NCI-H510A (cell line): Measurements from ENCODE around the gene ENKD1.

ENCODE experiments used
- DNase-seq: peaks from one replicate; lab custom pipeline; 2025; lab: John Stamatoyannopoulos, UW

Gene ENKD1

DNA sequence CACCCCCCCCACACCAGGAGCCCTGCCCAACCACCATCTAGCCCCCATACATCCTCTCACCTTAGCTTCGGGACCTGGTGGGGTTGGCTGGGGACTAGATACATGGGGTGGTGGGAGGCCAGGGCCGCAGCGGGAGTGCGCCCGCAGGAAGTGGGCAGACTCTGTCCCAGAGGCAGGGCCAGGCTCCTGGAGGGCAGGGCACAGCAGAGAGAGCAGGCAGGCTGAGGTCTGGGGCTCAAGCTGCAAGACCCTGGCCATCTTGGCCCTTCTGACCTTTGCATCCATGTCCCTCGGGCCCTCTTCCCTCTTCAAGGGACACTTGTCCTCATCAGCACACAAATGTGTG is 2.7 kb downstream of the ENKD1 start:
- DNase-seq: no peak

DNA sequence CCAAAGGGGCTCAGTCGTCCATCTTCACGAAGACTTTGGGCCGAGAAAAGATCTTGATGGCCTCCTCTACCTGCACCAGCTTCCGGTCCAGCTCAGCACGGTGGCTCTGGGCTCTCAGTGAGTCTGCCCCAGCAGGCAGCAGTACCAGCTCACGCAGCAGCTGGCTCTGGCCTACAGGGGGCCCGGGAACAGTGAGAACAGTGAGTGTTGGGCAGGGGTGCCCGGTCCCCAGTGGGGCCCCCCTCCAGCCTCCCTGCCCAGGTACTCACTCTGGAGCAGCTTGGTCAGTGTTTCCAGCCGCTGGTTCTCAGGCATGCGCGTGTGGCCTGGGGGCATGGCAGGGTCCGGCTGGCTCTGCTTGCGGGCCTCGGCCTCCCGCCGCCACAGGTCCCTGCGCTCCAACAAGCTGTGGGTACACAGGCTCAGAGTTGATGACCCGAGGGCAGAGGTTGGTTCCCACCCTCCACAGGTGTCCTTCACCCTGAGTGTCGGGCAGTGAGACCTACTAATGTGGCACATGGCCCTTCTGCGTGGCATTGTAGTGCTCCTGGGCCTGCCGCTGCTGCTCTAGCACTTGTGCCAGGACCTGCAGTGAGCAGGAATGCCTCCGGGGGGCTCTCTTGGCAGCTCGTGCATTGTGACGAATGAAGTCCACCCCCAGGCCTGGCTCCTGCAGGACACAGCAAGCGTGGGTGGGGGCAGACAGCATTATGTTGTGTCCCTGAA is 3.2 kb downstream of the ENKD1 start:
- DNase-seq: no peak

DNA sequence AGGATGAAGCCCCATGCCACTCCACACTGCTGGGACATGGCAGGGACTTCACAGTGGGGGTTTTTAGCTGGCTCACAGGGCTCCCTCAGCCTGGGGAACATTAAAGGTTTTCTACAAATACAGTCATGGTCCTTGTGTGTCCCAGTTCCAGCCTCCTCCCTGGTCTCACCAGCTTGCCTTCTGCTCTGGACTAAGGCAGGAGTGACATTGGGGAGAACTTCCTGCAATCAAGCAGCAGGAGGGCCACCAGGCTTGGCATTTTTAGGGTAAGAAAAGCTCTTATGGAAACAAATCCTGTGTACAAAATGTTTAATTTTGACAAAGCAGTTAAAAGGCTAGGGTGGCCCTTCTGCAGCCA is 3.9 kb downstream of the ENKD1 start:
- DNase-seq: no peak

DNA sequence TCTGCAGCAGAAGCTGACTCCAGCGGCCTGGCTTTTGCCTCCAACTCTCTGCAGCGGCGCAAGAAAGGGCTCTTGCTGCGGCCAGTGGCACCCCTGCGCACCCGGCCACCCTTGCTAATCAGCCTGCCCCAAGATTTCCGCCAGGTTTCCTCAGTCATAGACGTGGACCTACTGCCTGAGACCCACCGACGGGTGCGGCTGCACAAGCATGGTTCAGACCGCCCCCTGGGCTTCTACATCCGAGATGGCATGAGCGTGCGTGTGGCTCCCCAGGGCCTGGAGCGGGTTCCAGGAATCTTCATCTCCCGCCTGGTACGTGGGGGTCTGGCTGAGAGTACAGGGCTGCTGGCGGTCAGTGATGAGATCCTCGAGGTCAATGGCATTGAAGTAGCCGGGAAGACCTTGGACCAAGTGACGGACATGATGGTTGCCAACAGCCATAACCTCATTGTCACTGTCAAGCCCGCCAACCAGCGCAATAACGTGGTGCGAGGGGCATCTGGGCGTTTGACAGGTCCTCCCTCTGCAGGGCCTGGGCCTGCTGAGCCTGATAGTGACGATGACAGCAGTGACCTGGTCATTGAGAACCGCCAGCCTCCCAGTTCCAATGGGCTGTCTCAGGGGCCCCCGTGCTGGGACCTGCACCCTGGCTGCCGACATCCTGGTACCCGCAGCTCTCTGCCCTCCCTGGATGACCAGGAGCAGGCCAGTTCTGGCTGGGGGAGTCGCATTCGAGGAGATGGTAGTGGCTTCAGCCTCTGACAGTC is 4.5 kb downstream of the ENKD1 start:
- DNase-seq: no peak

- no peak for DNase-seq
Measured at GRCh38 chr16:67661101-67661761, 5.3 kb downstream of the ENKD1 start.

- DNase-seq: peak; percentile 85
Measured at GRCh38 chr16:67660564-67661028, 6.0 kb downstream of the ENKD1 start, which contains the start of gene PARD6A. TSS of gene PARD6A (plus strand) at chr16:67660960. CDS start at chr16:67661039, 79 bp downstream.

- peak; percentile 59 for DNase-seq
Measured at GRCh38 chr16:67659675-67660563, 6.6 kb downstream of the ENKD1 start, which contains the start of gene ACD. TSS of gene ACD (minus strand) at chr16:67660260. CDS start at chr16:67660220, 40 bp downstream.

DNA sequence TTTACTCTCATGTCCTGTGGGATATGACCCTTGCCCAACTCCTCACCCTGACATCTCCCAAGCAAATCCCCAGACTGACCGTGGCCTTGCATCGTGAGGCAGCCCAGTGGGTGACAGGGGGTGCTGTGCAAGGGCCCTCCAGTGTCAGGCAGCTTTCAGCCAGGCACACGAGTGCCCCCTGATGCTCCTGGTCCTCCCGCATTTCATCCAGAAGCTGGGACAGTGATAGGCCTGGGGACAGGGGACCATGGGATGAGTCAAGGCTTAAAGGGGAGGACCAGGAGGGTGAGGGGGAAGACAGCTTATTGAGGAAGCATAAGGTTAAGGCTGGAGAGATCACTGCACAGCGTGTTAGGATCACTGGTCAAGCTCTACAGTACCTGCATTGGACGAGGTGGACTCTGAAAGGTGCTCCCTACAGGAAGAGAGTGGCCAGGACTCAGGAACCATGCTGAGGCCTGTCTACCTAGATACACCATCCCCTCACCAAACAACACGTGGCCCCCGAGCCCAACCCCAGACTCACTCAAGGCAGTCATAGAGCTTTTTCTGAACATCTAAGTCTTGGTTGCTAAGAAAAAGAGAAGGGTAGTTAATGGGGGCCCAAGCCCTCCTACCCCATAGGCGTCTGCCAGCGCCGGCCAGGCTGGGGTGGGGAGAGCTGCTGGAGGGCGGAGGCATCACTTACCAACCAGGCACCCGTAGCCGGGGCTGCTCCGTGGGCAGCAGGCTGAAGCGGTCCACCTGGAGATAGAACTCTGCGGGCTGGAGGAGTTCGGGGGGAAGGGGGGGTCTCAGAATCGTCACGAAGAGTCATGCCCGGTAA is 7.5 kb downstream of the ENKD1 start:
- DNase-seq: no peak

DNA sequence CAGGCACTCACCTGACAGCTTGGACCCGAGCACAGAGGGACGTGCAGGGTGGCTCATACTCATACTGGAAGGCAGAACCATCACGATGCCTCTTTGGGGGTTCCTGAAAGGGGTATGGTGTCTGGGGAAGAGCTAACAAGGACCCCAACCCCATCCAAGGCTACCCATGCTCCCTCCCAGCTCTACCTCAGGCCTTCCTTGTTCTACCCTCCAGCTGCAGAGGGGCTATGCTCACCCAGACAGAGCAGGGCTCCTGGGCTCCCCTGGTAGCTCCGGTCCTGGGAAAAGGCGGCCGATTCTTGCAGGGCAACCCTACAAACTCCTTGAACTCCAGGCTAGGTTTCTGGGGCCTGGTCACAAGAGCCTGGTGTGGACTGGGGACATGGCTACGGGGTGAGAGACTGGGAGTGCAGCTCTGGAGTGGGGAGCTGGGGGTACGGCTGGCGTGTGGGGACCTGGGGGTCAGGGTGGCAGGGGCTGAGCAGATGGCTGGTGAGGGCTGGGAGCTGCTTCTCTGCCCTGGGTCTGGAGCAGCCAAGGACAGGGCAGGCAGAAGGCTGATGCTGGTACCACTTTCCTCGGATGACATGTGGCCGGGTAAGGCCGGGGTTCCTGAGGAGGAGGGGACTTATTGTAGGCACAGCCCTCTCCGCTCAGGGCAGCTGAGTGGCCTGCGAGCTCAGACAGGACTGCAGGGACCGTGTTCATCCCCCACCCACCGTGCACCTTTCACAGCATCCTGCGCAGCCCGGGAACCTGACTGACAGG is 8.6 kb downstream of the ENKD1 start:
- DNase-seq: no peak

- no peak for DNase-seq
Measured at GRCh38 chr16:67657017-67657608, 9.4 kb downstream of the ENKD1 start.

DNA sequence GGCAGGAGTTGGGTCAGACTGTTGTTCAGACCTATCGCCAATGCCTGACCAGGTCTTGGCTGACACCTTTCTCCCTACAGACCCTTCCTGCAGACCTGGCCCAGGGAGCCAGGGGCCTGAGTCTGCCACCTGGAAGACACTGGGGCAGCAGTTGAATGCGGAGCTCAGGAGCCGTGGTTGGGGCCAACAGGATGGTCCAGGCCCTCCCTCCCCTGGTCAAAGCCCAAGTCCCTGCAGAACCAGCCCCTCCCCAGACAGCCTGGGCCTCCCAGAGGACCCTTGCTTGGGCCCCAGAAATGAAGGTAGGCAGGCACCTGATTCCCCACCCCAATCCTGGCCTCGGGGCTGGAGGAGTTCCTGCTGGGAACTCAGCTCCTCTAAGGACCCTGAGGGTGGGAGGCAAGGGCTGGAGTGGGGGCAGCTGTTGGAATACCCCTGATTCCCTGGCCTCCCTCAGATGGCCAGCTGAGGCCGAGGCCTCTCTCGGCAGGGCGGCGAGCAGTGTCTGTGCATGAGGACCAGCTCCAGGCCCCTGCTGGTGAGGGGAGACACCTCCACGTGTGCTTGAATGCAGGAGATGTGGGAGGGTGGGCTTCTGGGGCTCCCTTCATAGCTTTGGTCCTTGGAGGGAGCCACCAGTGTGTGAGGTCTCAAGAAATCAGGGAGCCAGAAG is 10.1 kb downstream of the ENKD1 start:
- no peak for DNase-seq

GRCh38 chr16:67655363-67655762 is 11.2 kb downstream of the ENKD1 start:
- DNase-seq: no peak

DNA sequence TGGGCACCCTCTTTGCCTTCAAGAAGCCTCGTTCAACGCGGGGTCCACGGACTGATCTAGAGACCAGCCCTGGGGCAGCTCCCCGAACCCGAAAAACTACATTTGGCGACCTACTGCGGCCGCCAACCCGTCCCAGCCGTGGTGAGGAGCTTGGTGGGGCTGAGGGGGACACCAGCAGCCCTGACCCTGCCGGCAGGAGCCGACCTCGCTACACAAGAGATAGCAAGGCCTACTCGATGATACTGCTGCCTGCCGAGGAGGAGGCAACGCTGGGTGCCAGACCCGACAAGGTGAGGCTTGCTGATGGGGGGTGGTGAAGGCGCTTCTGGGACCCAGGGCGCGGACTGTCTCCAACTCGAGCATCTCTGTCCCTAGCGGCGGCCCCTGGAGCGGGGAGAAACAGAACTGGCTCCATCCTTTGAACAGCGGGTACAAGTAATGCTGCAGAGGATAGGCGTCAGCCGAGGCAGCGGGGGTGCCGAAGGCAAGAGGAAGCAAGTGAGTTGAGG is 12.1 kb downstream of the ENKD1 start:
- no peak for DNase-seq

DNA sequence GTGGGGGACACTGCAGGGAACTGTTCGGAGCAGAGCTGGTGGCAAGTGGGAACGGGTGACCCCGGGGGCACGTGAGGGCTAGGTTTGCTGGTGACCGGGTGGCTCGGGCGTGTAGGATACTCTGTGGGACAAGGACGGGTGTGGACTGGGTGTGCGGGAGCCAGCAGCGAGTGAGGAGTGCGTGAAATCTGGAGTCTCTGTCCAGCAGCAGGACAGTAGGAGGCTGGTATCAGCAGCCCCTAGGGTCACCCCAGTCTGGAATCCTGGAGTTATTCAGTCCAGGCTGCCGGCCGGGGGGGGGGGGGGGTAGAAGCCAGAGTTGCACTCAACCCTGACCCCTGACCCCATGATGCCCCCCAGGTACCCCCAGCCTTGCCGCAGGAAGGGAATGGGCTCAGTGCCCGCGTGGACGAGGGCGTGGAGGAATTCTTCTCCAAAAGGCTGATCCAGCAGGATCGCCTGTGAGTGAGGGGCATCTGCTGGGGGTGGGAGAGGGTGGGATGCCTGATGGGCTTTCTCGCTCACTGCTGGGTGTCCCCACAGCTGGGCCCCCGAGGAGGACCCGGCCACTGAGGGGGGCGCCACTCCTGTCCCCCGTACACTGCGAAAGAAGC is 12.7 kb downstream of the ENKD1 start:
- no peak for DNase-seq

DNA sequence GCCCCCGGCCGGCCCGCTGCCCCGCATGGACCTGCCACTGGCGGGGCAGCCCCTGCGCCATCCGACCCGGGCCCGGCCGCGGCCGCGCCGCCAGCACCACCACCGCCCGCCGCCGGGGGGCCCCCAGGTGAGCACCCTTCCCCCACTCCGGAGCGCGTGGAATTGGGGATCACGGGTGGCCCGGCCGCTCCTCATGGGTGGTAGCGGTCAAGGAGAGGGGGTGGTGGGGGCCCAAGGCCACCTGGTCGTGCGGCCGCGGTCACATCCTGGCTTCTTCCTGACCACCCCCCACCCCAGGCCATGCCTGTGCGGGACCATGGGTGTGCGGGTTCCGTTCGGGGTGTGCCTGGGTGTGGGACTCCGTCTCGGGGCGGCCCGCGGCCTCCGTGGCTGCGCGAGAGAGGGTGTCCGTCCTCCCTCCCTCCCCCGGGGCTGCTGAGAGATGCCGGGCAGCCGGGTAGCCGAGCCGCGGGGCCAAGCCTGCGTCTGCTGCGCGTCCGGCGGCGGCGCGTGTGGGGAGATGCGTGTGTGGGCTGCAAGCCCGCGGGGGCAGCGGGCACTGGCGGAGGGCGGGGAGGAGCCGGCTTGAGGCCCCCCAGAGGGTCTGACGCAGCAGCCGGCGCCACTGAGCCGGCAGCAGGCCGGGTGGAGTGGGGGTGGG is 13.3 kb downstream of the ENKD1 start:
- DNase-seq: no peak

GRCh38 chr16:67652578-67653127 is 13.9 kb downstream of the ENKD1 start:
- DNase-seq: no peak

DNA sequence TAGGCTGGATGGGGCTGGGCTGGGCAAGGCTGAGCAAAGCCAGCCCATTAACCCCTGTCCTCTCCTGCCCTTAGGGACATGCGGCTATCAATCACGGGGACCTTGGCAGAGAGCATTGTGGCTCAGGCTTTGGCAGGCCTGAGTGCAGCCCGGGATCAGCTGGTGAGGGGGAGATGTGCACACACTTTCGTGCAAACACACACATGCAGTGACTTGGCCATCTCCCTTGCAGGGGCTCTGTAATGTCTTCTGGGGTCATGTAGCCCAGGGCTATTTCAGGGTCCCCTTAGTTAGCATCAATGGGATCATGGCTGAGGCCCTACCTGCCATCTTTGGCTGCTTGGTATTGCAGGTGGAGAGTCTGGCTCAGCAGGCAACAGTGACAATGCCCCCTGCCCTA is 14.7 kb downstream of the ENKD1 start:
- no peak for DNase-seq

DNA sequence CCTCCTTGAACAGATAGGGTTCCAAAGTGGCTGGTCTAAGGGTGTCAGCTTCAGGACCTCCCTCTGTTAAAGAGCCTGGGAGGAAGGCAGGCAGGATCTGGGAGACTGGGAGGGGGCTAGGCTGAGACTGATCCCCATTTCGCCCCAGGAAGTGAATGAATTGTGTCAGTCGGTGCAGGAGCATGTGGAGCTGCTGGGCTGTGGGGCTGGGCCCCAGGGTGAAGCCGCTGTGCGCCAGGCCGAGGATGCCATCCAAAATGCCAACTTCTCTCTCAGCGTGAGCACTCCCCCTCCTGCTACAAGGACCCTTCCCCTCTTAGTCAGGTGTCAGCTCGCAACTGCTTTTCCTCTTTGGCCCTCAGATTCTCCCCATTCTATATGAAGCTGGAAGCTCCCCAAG is 15.5 kb downstream of the ENKD1 start:
- no peak for DNase-seq
